Upper lobe of right lung (tissue), 1 donor: ENCODE results near the gene PTCH1. TPM values are rescaled to one million over a fixed set of nuclear protein-coding genes. Genes with fewer than 3 reads are reported as not detected.

Experiments used
- ATAC-seq: fragments of 200-7000 bp; cut with Tn5 transposase; one replicate; pipeline ENCODE4 v1.9.1; 2020; ENCODE audit warnings: mild to moderate bottlenecking, moderate library complexity
- DNase-seq: peaks from one replicate; pipeline ENCODE4 v3.0.0-alpha.2; 2020
- H3K27ac ChIP-seq: fragments of 200-600 bp; one replicate; pipeline ENCODE4 v1.8.0; 2022
- H3K27me3 ChIP-seq: fragments of 200-600 bp; one replicate; pipeline ENCODE4 v1.8.0; 2022; ENCODE audit warnings: mild to moderate bottlenecking
- H3K36me3 ChIP-seq: fragments of 200-600 bp; one replicate; pipeline ENCODE4 v1.8.0; 2022
- H3K4me1 ChIP-seq: fragments of 200-600 bp; one replicate; pipeline ENCODE4 v1.8.0; 2022
- H3K4me3 ChIP-seq: fragments of 200-600 bp; one replicate; pipeline ENCODE4 v1.8.0; 2022; ENCODE audit warnings: mild to moderate bottlenecking
- H3K9me3 ChIP-seq: fragments of 200-600 bp; one replicate; pipeline ENCODE4 v1.8.0; 2022
- CTCF ChIP-seq: fragments of 200-600 bp; IDR thresholded peaks from one replicate; pipeline ENCODE4 v1.8.0; 2022; ENCODE audit warnings: antibody characterized with exemption
- intact Hi-C: fragments of 100-400 bp; cut with DNase I; formaldehyde crosslinking; loops from one replicate; pipeline ENCODE4 v1.11.0; 2022
- total RNA-seq: library from RNA; stranded (reverse); fragmentation: NEBNext Ultra II Directional; extraction: Animal tissue kit (Norgen Biotek cat#: 25700); gene quantifications from one replicate; pipeline ENCODE4 v1.2.1, GENCODE V29; 2021
- donor health status: DM: no; HTN: yes; CAD: no; lungs with severe emphysema.

The PTCH1 gene
- total RNA-seq, 1 donor from 2014 or later, result 25.9 TPM

DNA sequence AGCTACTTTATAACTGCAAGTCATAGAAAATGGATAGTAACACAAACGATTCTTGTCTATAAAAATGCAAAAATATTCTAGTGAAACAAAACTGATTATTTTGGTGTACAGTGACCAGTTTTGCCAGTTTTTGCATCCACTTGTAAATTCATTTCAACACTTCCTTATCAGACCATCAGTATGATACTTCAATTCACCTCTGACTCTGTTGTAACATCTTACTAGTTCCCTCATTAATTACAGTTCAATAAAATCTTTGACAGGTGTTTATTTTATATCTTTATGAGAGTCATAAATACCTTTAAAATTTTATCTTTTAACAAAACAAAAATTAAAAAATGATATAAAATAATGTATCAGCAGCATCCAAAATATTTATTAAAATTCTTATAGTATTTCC lies 13.1 kb upstream of the PTCH1 start:
- Histone ChIP-seq H3K27me3 (peaks cover 4% of the 10 kb centered on the region), H3K9me3 (no peaks in the 10 kb centered on the region), H3K4me1 (no peaks in the 10 kb centered on the region), H3K4me3 (no peak overlapping the region), H3K27ac (no peak overlapping the region), H3K36me3 (no peaks in the 10 kb centered on the region)
- intact Hi-C loops, result no loop called here
- DNase-seq (no peak), ATAC-seq (no peak)
- TF ChIP-seq CTCF, result no peak

GRCh38 chr9:95528908-95529502 lies 12.2 kb upstream of the PTCH1 start:
- no peaks in the 10 kb centered on the region for H3K4me1 ChIP-seq
- H3K4me3 ChIP-seq, result no peak overlapping the region
- DNase-seq (no peak), ATAC-seq (no peak)
- intact Hi-C loops, result no loop called here
- peaks cover 4% of the 10 kb centered on the region for H3K27me3 ChIP-seq
- no peak overlapping the region for H3K27ac ChIP-seq
- no peaks in the 10 kb centered on the region for H3K9me3 ChIP-seq
- no peaks in the 10 kb centered on the region for H3K36me3 ChIP-seq
- no peak for TF ChIP-seq CTCF

GRCh38 chr9:95522871-95523370 lies 6.2 kb upstream of the PTCH1 start:
- DNase-seq, result no peak
- no peaks in the 10 kb centered on the region for H3K36me3 ChIP-seq

GRCh38 chr9:95521699-95522098 lies 4.9 kb upstream of the PTCH1 start:
- intact Hi-C loops, result no loop called here
- ATAC-seq, result no peak
- Histone ChIP-seq H3K27me3 (peaks cover 4% of the 10 kb centered on the region), H3K9me3 (no peaks in the 10 kb centered on the region), H3K4me1 (no peaks in the 10 kb centered on the region), H3K4me3 (no peak overlapping the region), H3K36me3 (no peaks in the 10 kb centered on the region), H3K27ac (no peak overlapping the region)
- no peak for DNase-seq
- no peak for TF ChIP-seq CTCF

More at GRCh38 chr9:95522871-95523370, 6.2 kb upstream of the PTCH1 start:
- intact Hi-C loops, result no loop called here
- H3K4me3 ChIP-seq, result no peak overlapping the region
- no peak for ATAC-seq
- no peaks in the 10 kb centered on the region for H3K4me1 ChIP-seq
- no peak overlapping the region for H3K27ac ChIP-seq
- peaks cover 4% of the 10 kb centered on the region for H3K27me3 ChIP-seq
- TF ChIP-seq CTCF, result no peak
- H3K9me3 ChIP-seq, result no peaks in the 10 kb centered on the region

- Histone ChIP-seq H3K36me3 (no peaks in the 10 kb centered on the region), H3K9me3 (no peaks in the 10 kb centered on the region), H3K27ac (no peak overlapping the region), H3K4me3 (peak overlapping the region; percentile 66), H3K4me1 (peaks cover 9% of the 10 kb centered on the region), H3K27me3 (no peaks in the 10 kb centered on the region)
- DNase-seq (no peak), ATAC-seq (no peak)
- TF ChIP-seq CTCF, result no peak
- intact Hi-C loops, result loop anchor here (10.0 kb wide), 1 partner anchor 207 kb away; no protein-coding TSS in a partner anchor
Observed at GRCh38 chr9:95517559-95518425, 1.0 kb upstream of the PTCH1 start.
